COR-L47 (cell line): Measurements from ENCODE around the gene TBPL1.

Experiments
- DNase-seq: peaks from one replicate; lab custom pipeline; 2025; lab: John Stamatoyannopoulos, UW

The TBPL1 gene

DNA sequence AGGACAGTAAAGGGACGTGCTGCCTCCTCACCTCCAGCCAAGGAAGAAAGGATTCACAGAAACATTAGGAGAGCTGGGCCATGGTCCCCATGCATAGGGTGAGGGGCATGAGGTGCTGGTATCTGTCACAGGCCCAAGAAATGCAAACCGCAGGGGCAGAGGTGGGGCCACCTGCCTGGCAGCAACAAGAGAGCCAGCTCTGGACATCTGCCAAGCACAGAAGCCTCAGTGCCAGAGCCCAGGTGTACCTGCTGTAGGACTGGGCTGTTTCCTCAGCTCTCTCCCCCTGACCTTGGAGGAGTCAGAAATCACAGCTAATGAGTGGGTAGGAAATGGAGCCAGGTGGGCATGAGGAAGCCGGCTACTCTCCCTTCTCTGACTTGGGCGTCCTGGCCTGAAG, 54.1 kb downstream of the TBPL1 start:
- peak; percentile 77 for DNase-seq

DNA sequence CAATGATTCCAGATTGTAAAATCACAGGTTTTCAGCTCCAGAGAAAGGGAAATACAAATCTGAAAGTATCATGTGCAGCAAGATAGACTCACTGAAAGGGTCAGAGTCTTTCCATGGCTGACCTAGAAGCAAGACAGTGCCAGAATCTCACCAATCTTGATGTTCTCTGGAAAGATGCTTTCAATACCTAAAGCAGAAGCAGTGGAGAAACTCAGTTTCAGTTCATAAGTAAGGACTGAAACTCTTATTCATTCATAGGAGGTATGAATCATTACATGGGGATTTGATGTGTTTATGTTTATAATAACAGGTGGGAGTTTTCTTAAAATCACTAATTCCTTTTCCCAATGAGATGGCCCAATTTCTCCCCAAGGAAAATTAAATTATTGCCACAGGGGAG, 56.9 kb downstream of the TBPL1 start:
- DNase-seq: no peak

DNA sequence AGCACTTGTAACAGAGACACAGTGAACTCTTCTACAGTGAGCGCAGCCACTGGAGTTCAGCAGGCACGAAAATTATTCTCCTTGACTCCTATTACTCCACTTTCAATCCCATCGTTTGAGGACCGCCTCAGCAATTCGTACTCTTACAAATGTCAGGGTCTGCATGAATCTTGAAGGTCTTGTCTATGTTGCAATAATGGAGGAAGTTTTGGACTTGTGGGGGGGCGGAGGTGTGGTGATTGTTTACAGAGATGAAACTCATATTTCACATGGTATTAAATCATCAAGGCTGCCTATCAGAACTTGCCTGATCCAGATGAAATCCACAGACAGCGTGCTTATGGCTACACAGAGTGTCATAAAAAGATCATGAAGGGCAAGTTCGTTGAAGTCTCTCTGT, 57.4 kb downstream of the TBPL1 start:
- no peak for DNase-seq

- DNase-seq: no peak
Measured at GRCh38 chr6:134010974-134011373, 58.0 kb downstream of the TBPL1 start.

- no peak for DNase-seq
Measured at GRCh38 chr6:134014588-134015137, 61.6 kb downstream of the TBPL1 start.

DNA sequence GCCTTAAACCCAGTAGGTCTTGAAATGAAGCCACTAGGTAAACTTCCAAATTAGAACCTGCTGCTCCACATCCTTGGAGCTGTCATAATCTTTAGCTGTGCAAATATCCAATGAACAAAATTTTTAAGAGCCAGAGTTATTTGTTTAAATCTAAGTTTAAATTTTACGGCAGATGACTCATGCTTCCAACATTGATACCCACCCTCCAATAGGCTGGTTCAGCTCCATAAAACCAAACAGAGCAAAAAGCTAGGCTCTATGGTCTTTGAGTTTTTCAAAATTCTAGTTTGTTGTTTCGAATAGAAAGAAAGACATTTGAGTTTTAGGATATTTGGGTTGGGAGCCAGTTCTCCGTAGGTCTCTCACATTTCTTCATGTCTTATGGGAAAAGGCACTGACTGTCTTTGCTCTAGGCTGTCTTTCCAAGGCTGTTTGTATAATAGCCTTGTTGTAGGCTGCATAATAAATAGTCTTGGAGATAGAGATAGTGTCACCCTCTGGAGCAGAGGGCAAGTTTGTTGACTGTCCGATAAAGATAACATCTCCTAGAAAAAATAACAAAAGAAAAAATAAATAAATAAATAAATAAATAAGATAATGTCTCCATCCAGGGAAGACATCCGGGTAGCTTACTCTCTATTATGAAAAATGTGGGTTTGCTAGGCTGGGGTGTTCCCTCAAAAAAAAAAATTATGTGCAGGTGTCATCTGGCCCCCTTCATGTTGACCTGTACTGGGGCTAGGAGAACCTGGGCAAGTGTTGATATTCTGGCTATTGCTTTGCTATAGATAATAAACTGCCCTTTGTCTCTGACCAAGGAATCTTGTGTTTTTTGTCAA, 62.9 kb downstream of the TBPL1 start:
- no peak for DNase-seq

- DNase-seq: no peak
Measured at GRCh38 chr6:134016558-134016814, 63.5 kb downstream of the TBPL1 start.

- DNase-seq: no peak
Measured at GRCh38 chr6:134020071-134020470, 67.0 kb downstream of the TBPL1 start.

GRCh38 chr6:134020543-134020942, 67.5 kb downstream of the TBPL1 start:
- no peak for DNase-seq

DNA sequence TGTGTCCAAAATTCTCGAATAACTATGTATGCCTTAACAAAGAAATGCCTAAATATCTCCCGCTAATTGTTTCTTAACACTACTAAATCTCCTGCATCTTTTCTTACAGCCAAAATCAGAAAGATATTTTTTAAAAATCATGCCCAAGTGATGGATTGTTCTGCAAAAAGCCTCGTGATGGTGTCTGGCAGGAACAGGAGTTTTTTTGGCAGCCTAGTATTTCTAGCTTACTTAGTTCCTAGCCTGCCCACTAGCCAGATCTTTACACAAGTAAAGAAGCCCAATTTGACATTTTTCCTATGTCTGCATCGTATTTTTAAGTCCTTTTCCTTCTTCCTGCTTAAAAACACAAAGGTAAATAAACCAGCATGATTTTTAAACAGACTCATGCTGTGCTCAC, 67.9 kb downstream of the TBPL1 start:
- DNase-seq: no peak

- no peak for DNase-seq
Measured at GRCh38 chr6:134021396-134022122, 68.5 kb downstream of the TBPL1 start.

- no peak for DNase-seq
Measured at GRCh38 chr6:134022650-134023049, 69.6 kb downstream of the TBPL1 start.

DNA sequence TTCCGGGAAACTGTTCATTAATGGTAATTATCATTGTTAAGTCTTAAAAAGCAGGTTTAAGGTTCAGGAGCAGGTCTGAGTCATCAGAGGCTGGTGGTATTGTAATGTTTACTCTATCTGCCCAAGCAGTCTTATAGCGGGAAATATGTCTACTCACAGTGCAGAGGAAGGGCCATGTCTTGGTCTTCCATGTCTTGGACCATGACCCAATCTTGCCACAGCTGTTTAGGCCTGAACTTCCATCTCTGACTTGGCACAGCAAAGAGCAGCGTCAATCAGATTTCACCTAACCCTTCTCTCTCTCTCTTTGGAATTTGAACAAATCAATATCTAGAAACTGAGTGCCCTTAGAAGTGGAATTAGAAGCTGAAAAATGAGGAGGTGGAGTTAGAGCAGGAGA, 73.6 kb downstream of the TBPL1 start:
- DNase-seq: no peak

DNA sequence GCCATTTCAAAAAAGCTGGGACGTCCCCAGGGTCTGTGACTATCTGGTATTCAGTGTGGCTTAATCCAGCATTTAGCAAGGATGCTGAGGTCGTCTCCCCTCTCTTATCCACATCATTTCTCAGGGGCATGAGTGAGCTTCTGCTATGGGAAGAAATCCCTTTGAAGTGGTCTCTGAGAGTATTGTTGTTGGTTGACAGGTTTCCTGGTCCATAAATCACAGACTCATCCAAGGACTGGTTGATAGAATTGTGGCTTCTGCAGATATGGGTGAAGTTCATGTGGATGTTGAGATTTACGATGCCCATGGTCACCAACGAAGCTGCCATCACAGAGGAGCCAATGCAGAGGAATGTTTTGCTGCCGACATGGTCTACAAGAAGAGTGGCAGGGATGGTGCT, 75.4 kb downstream of the TBPL1 start:
- no peak for DNase-seq

DNA sequence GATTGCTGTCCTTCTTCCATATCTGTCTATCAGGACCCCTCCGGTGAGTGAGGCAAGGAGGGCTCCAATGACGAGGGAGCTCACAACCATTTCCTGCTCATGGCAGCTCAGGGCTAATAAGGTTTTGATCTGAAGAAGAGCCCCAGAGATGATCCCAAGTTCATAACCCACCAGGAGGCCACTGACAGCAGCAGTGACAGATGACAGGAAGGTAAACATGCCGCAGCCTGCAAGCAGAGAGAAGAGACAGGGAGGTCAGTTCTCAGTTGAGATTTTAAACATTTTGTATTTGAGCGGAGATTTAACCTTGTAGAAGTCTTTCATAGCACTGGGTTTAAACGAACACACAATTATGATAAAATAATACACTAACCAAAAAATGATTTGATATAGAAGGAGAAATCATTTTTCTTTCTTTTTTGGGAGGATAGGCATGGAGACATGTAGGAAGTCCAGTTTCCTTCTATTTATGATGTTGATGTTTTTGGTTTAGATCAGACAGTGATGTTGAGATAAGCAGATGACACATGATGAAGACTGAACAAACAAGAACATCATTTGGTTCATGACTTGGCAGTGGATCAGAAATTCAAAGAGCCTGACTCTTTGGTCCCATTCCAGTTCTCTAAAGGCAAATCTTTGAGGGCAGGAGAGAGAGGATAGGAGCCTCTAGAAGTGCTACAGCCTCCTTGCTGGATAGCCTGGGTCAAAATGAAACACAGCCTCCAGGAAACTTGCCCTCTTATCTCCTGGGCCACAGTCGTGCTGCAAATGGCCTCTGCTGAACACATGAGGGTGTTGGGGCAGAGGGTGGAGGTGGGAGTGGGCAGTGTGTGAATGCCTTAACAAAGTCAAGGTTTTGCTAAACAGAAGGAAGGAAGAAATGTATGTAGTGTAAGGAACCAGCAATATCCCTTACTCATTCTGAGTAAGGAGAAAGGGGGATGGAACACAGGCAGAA, 76.8 kb downstream of the TBPL1 start:
- DNase-seq: peak; percentile 19

DNA sequence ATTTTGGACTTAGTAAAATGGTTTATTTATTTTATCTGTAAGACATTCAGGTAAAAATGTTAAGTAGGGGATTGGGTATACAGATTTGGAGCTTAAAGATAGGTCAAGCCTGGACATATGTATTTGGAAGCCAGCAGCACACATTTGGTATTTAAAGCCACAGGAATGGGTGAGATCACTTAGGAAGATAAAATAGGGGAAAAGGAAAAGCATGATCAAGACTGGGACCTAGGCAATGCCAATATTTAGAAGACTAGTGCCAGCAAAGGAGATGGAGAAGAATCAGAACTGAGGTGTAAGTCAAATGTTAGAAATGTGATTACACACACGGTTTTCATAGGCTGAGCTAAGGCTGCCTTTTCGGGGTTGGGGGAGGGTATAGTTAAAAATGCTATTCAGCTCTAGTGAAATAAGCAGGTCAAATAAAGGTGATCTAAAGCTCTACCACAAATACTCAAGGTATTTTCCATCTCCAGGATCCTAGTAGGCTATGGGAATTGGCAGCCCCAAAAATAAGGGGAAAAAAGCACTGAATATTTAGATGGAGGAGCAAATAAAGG, 78.8 kb downstream of the TBPL1 start:
- DNase-seq: no peak

DNA sequence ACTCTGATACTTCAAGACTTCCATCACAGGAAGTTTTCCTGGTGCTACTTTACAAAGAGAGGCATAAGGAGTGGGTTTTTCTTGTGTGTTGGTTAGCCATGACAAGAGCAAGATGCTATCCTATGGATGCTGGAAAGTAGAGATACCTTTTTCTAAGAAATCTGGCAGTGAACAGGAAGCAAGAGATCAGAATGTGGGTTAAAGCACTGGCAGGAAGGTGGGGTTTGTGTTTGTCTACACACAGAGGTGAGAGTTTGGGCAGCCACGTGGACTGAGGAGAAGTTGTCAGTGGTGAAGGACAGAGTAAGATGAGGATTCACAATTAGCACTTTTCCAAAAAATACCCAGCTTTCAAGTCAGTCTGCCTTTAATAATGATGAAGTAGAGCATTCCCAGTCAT, 81.5 kb downstream of the TBPL1 start:
- no peak for DNase-seq

DNA sequence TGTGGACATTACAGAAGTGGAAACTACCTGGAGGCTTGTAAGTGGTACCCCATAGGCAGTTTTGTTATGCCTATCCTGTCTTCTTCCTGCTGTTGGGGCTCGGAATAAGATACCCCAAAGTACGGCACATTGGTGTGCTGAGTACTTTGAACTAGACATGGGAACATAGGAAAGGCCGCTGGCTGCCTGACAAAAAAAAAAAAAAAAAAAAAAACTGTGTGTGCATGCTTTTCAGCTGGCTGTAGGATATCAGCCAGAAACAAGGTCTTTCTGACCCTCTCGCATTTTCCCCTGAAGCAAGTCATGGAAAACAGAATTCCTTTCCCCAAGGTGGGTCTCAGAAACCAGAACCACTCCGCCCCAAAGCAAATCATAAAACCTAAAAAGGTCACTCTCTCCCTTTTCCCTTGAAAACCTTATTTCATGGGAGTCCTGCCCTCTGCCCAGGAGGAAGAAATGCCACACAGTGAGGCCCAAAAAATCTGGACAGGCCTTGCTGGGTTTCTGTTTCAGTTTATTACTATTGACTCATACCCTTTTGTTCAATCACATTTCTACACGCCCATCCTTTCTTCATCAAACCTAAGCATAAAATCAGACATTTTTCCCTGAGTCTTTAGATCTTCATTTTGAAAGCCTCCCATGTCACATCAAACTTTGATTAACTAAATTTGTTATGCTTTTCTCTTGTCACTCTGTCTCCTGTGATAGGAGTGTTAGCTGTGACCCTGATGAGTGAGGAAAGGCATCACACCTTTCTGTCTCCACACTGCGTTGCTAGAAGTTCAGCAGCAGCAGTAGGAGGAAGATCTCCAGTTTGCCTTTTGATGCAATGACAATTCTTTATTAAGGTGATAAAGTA, 82.2 kb downstream of the TBPL1 start:
- DNase-seq: no peak

GRCh38 chr6:134035823-134036296, 82.8 kb downstream of the TBPL1 start:
- peak; percentile 85 for DNase-seq

GRCh38 chr6:134039116-134039515, 86.1 kb downstream of the TBPL1 start:
- no peak for DNase-seq
